GM19438 (cell line): ENCODE results near the gene DNTTIP2.

ENCODE experiments used
- ATAC-seq: cut with Tn5 transposase; IDR thresholded peaks from one replicate; pipeline ENCODE4 v1.9.1; 2021; ENCODE audit warnings: low read depth; ENCODE audit not compliant: unreplicated experiment

DNTTIP2 gene

DNA sequence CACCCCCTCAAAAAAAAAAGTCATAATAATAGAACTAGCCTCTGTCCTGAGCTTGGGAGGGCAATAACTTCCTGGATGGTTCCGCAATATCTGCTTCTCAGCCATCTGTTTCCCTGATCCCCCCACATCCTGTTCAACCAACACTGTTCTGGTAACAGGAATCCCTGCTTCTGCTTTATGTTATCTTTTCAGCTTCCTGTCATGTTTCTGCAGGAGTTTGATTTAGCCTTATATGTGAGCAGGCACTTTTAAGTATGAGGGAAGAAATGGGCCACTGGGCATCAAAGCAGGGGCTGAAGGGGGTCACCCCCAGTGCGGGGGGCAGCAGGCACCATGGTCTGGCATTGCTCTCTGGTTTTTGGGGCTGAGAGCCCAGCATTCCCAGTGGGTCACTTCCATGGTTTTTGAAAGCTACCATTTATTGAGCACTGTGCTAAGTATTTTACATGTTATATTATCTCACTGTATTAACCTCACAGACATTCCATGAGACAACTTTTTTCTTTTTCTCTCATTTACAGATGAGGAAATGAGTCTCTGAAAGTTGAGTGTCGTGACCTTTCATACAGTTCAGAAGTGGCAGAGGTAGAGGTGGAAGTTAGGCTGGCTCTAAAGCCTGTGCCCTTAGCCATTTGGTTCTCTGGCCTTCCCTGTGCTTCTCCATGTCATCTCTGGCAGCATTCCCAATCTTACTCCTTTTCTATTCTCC, 61.9 kb downstream of the DNTTIP2 start:
- no peak for ATAC-seq
